Stimulated activated CD8-positive, alpha-beta memory T cell treated with anti-CD3 and anti-CD28 coated beads, Interleukin-7, amount 100 ng/mL, for 48 hours (primary cell): Measurements from ENCODE around the gene KDM3B.

Experiments used
- DNase-seq, 2 donors: peaks; one replicate each; pipeline ENCODE4 v3.0.0-alpha.2; 2020; ENCODE audit warnings: low read depth in 1 of 2; ENCODE audit errors: extremely low read depth in 1 of 2

Gene KDM3B

GRCh38 chr5:138445547-138446271 is 93.2 kb downstream of the KDM3B start:
- DNase-seq: no peak

GRCh38 chr5:138448070-138448469 is 95.6 kb downstream of the KDM3B start:
- DNase-seq: no peak

GRCh38 chr5:138448481-138449398 is 96.3 kb downstream of the KDM3B start:
- DNase-seq: no peak

GRCh38 chr5:138449501-138450239 is 97.2 kb downstream of the KDM3B start:
- DNase-seq: peak; percentile 65 to 68

- no peak for DNase-seq
Observed at GRCh38 chr5:138450971-138451370, 98.5 kb downstream of the KDM3B start.

- DNase-seq: no peak
Observed at GRCh38 chr5:138452720-138453119, 100.2 kb downstream of the KDM3B start.

- DNase-seq: no peak
Observed at GRCh38 chr5:138453590-138453989, 101.1 kb downstream of the KDM3B start.

- DNase-seq: no peak
Observed at GRCh38 chr5:138454121-138454520, 101.6 kb downstream of the KDM3B start.

GRCh38 chr5:138455232-138455930 is 102.9 kb downstream of the KDM3B start:
- DNase-seq: no peak

- DNase-seq: no peak
Observed at GRCh38 chr5:138457531-138458275, 105.2 kb downstream of the KDM3B start.

GRCh38 chr5:138458384-138458783 is 105.9 kb downstream of the KDM3B start:
- DNase-seq: no peak

- DNase-seq: no peak
Observed at GRCh38 chr5:138458856-138459255, 106.4 kb downstream of the KDM3B start.

- DNase-seq: peak; percentile 76 to 90
Observed at GRCh38 chr5:138459311-138459933, 106.9 kb downstream of the KDM3B start.

- no peak for DNase-seq
Observed at GRCh38 chr5:138460032-138460693, 107.7 kb downstream of the KDM3B start.

GRCh38 chr5:138461343-138462125 is 109.0 kb downstream of the KDM3B start:
- DNase-seq: no peak

GRCh38 chr5:138463419-138464007 is 111.0 kb downstream of the KDM3B start:
- no peak for DNase-seq

- DNase-seq: peak; percentile 79 to 87
Observed at GRCh38 chr5:138464008-138464387, 111.5 kb downstream of the KDM3B start.
